H1 (cell line): ENCODE measurements around the gene DHX58. TPM values are rescaled to one million over a fixed set of nuclear protein-coding genes. Genes with fewer than 3 reads are reported as not detected.

ENCODE experiments used
- CTCF ChIA-PET: fragments of 300-600 bp; sonication (Branson Sonifier 250); formaldehyde crosslinking; loops from one replicate; lab custom pipeline; 2021; ENCODE audit not compliant: partially characterized antibody; lab: Charles Lee
- POLR2A ChIA-PET: fragments of 300-600 bp; sonication (Branson Sonifier 250); formaldehyde crosslinking; loops from one replicate; lab custom pipeline; 2021; ENCODE audit warnings: inconsistent platforms; ENCODE audit not compliant: partially characterized antibody; lab: Charles Lee
- DNase-seq, 2 experiments: peaks; one replicate each; pipeline versions ENCODE4 v3.0.0 to v3.0.0-alpha.2; 2010 to 2022; ENCODE audit warnings: low spot score in 2 of 2, low read depth in 1 of 2, mixed read lengths in 1 of 2
- FAIRE-seq: peaks from 2 replicates; lab custom pipeline; 2011; peaks lifted over from hg19 to GRCh38; lab: Jason Lieb, UNC
- H2AFZ ChIP-seq: 2 replicates; pipeline ENCODE4 v1.8.1; 2012; ENCODE audit warnings: low read length, inconsistent platforms
- H2AK5ac ChIP-seq: 2 replicates; pipeline ENCODE4 v1.6.1; 2013; ENCODE audit warnings: low read depth, low read length
- H2BK120ac ChIP-seq: replicated peaks from 2 replicates; pipeline ENCODE3; 2013; ENCODE audit warnings: low read depth, low read length, inconsistent platforms
- H2BK12ac ChIP-seq: 2 replicates; pipeline ENCODE4 v1.6.1; 2013; ENCODE audit warnings: low read depth, low read length
- H2BK15ac ChIP-seq: 2 replicates; pipeline ENCODE4 v1.6.1; 2013; ENCODE audit warnings: low read length
- H2BK20ac ChIP-seq: 2 replicates; pipeline ENCODE4 v1.6.1; 2013; ENCODE audit warnings: low read length
- H2BK5ac ChIP-seq: 2 replicates; pipeline ENCODE4 v1.6.1; 2013; ENCODE audit warnings: low read depth, low read length
- H3K14ac ChIP-seq: 2 replicates; pipeline ENCODE4 v1.6.1; 2013; ENCODE audit warnings: inconsistent platforms; ENCODE audit not compliant: insufficient read length
- H3K18ac ChIP-seq: 2 replicates; pipeline ENCODE4 v1.6.1; 2013; ENCODE audit warnings: low read length; ENCODE audit errors: extremely low read depth
- H3K23ac ChIP-seq: 2 replicates; pipeline ENCODE4 v1.6.1; 2013; ENCODE audit warnings: inconsistent platforms; ENCODE audit not compliant: insufficient read length
- H3K23me2 ChIP-seq: 2 replicates; pipeline ENCODE4 v1.6.1; 2013; ENCODE audit warnings: low read depth, low read length
- H3K27ac ChIP-seq: 2 replicates; pipeline ENCODE4 v1.6.1; 2011; ENCODE audit warnings: low read depth, low read length, inconsistent platforms
- H3K27me3 ChIP-seq, 4 experiments: replicated peaks in 1 of 4; 1 replicate in 1 of 4; 2 replicates in 3 of 4; pipeline versions ENCODE4 v1.6.1 to v1.8.1; 2011 to 2013; ENCODE audit warnings: low read length in 3 of 4, mild to moderate bottlenecking in 3 of 4, inconsistent platforms in 2 of 4, mixed read lengths in 2 of 4, moderate library complexity in 1 of 4; ENCODE audit not compliant: control insufficient read depth in 3 of 4, insufficient read depth in 3 of 4; ENCODE audit errors: extremely low read depth in 1 of 4
- H3K36me3 ChIP-seq, 4 experiments: 2 replicates each; pipeline versions ENCODE4 v1.6.1 to v1.8.1; 2011 to 2013; ENCODE audit warnings: mild to moderate bottlenecking in 4 of 4, low read length in 3 of 4, moderate library complexity in 2 of 4, control low read depth in 1 of 4, inconsistent platforms in 1 of 4; ENCODE audit not compliant: insufficient read depth in 4 of 4, control insufficient read depth in 2 of 4
- H3K4ac ChIP-seq: replicated peaks from 2 replicates; pipeline ENCODE3; 2013; ENCODE audit warnings: low read length, low read depth, mixed read lengths, inconsistent platforms; ENCODE audit not compliant: insufficient read length
- H3K4me1 ChIP-seq, 4 experiments: replicated peaks in 1 of 4; 1 replicate in 1 of 4; 2 replicates in 3 of 4; pipeline versions ENCODE4 v1.6.1 to v1.8.1; 2011 to 2013; ENCODE audit warnings: low read length in 3 of 4, inconsistent platforms in 2 of 4, mixed read lengths in 1 of 4; ENCODE audit not compliant: insufficient read depth in 4 of 4, control insufficient read depth in 3 of 4
- H3K4me2 ChIP-seq, 2 experiments: 2 replicates each; pipeline versions ENCODE4 v1.6.1 to v1.8.1; 2011 to 2013; ENCODE audit warnings: low read depth in 2 of 2, low read length in 2 of 2, control low read depth in 1 of 2, inconsistent platforms in 1 of 2, mild to moderate bottlenecking in 1 of 2; ENCODE audit not compliant: insufficient read depth in 1 of 2
- H3K4me3 ChIP-seq, 4 experiments: fragments of 200-600, 300-600 bp in 1 of 4; sonication (generic), shearing (Covaris generic), sonication (Bioruptor Twin) in 1 of 4; 2 replicates each; pipeline versions ENCODE4 v1.5.1 to v1.8.1; 2011 to 2016; ENCODE audit warnings: low read length in 4 of 4, low read depth in 3 of 4, control low read depth in 2 of 4, inconsistent platforms in 2 of 4, mild to moderate bottlenecking in 2 of 4, mixed read lengths in 1 of 4, moderate library complexity in 1 of 4; ENCODE audit not compliant: insufficient read depth in 2 of 4; ENCODE audit errors: extremely low read depth in 1 of 4
- H3K56ac ChIP-seq: replicated peaks from 2 replicates; pipeline ENCODE3; 2013; ENCODE audit warnings: low read depth, mild to moderate bottlenecking, mixed read lengths, low read length, inconsistent platforms; ENCODE audit not compliant: insufficient read length
- H3K79me1 ChIP-seq: 2 replicates; pipeline ENCODE4 v1.6.1; 2013; ENCODE audit warnings: low read depth, low read length, control low read depth
- H3K79me2 ChIP-seq, 2 experiments: 2 replicates each; pipeline versions ENCODE4 v1.6.1 to v1.8.1; 2012 to 2013; ENCODE audit warnings: low read length in 2 of 2, mild to moderate bottlenecking in 2 of 2, inconsistent platforms in 1 of 2; ENCODE audit not compliant: insufficient read depth in 2 of 2, control insufficient read depth in 1 of 2
- H3K9ac ChIP-seq, 4 experiments: replicated peaks in 1 of 4; 1 replicate in 1 of 4; 2 replicates in 3 of 4; pipeline versions ENCODE4 v1.6.1 to v1.8.1; 2011 to 2013; ENCODE audit warnings: low read depth in 3 of 4, low read length in 3 of 4, control low read depth in 2 of 4, mild to moderate bottlenecking in 2 of 4, moderate library complexity in 2 of 4, inconsistent platforms in 1 of 4; ENCODE audit errors: extremely low read depth in 1 of 4
- H3K9me3 ChIP-seq, 2 experiments: 2 replicates each; pipeline versions ENCODE4 v1.6.1 to v1.8.1; 2012 to 2013; ENCODE audit warnings: mild to moderate bottlenecking in 2 of 2, moderate library complexity in 2 of 2, control low read depth in 1 of 2, inconsistent platforms in 1 of 2, low read depth in 1 of 2, low read length in 1 of 2, mixed read lengths in 1 of 2; ENCODE audit not compliant: insufficient read depth in 2 of 2
- H4K20me1 ChIP-seq, 2 experiments: replicated peaks in 1 of 2; 2 replicates each; pipeline versions ENCODE3 to v1.8.1; 2011 to 2013; ENCODE audit warnings: inconsistent platforms in 2 of 2, low read length in 2 of 2, mild to moderate bottlenecking in 1 of 2; ENCODE audit not compliant: insufficient read depth in 2 of 2, control insufficient read depth in 1 of 2
- H4K5ac ChIP-seq: 2 replicates; pipeline ENCODE4 v1.6.1; 2013; ENCODE audit warnings: low read length, low read depth, mixed read lengths, inconsistent platforms; ENCODE audit not compliant: insufficient read length
- H4K8ac ChIP-seq: 2 replicates; pipeline ENCODE4 v1.8.0; 2013; ENCODE audit warnings: mild to moderate bottlenecking, moderate library complexity, low read length, inconsistent platforms; ENCODE audit not compliant: insufficient read depth; ENCODE audit errors: extremely low read depth
- H4K91ac ChIP-seq: replicated peaks from 2 replicates; pipeline ENCODE3; 2013; ENCODE audit warnings: low read length, mixed read lengths, inconsistent platforms; ENCODE audit not compliant: insufficient read length
- KDM1A ChIP-seq: fragments of 200-600, 300-600 bp; sonication (generic); IDR thresholded peaks from 2 replicates; pipeline ENCODE4 v1.7.1; 2016; ENCODE audit warnings: mild to moderate bottlenecking, low read length, borderline replicate concordance
- POLR2AphosphoS5 ChIP-seq: IDR thresholded peaks from 2 replicates; pipeline ENCODE4 v1.6.1; 2011; ENCODE audit warnings: low read depth, low read length
- SP1 ChIP-seq: IDR thresholded peaks from 2 replicates; pipeline ENCODE4 v1.6.1; 2011; ENCODE audit warnings: low read depth, low read length
- WGBS, 2 experiments: shearing (Covaris generic) in 1 of 2; methylation state at CpG; one replicate each; pipeline versions ENCODE4 v1.1.6 to v1.1.7; 2013 to 2015; ENCODE audit warnings: low lambda C conversion rate in 2 of 2, mixed read lengths in 2 of 2, inconsistent platforms in 1 of 2, low coverage in 1 of 2, missing lambda C conversion rate in 1 of 2; ENCODE audit not compliant: insufficient replicate concordance in 2 of 2, insufficient coverage in 1 of 2, insufficient read length in 1 of 2; ENCODE audit errors: extremely low coverage in 1 of 2, missing lambda C conversion rate in 1 of 2; 5-methylcytosine and 5-hydroxymethylcytosine counted together
- polyA plus RNA-seq, 7 experiments: library from polyadenylated mRNA; depleted of rRNA in 3 of 7; stranded (reverse) in 5 of 7; unstranded in 2 of 7; fragments of >200 nt in 5 of 7; fragments of 200-250 nt in 2 of 7; gene quantifications; 1 replicate in 5 of 7; 2 replicates in 1 of 7; 4 replicates in 1 of 7; pipeline versions ENCODE4 v1.2.1 to v1.2.3, GENCODE V29; 2011 to 2013; ENCODE audit warnings: missing spikeins in 2 of 7, mixed read lengths in 2 of 7
- total RNA-seq: library from RNA; stranded (reverse); fragmentation: NEBNext Ultra II Directional; extraction: Animal tissue kit (Norgen Biotek cat#: 25700); gene quantifications from 2 replicates; pipeline ENCODE4 v1.2.1, GENCODE V29; 2021

DHX58 gene
- total and polyA plus RNA-seq, 2 of the 8 experiments (the other 6 are each of a cell fraction or from before 2014, with no cell fraction given) = 5.6 to 9.9 TPM

- Histone ChIP-seq H3K4me1 (peaks cover 0 to 6% (median 0%) of the 10 kb centered on the region in 4 experiments; a peak in 3 of 7 replicates), H3K23ac (no peak overlapping the region), H4K91ac (no peak overlapping the region), H3K14ac (no peak overlapping the region), H4K8ac (no peak overlapping the region), H3K18ac (no peak overlapping the region), H3K27me3 (no peaks in the 10 kb centered on the region), H4K5ac (no peak overlapping the region), H3K79me2 (peaks cover 0 to 59% of the 10 kb centered on the region in 2 experiments; a peak in 2 of 4 replicates), H2AFZ (no peak overlapping the region), H3K9me3 (no peaks in the 10 kb centered on the region), H3K4ac (no peak overlapping the region), H4K20me1 (peaks cover 6 to 13% of the 10 kb centered on the region in 2 experiments), H3K79me1 (peaks cover 18% of the 10 kb centered on the region), H2BK12ac (no peak overlapping the region), H3K9ac (no peak overlapping the region), H3K27ac (no peak overlapping the region), H3K56ac (no peak overlapping the region), H2AK5ac (no peak overlapping the region), H3K23me2 (no peaks in the 10 kb centered on the region), H3K36me3 (peaks cover 0 to 9% (median 2%) of the 10 kb centered on the region in 4 experiments; a peak in 2 of 8 replicates), H2BK5ac (no peak overlapping the region), H2BK120ac (no peak overlapping the region), H2BK15ac (no peak overlapping the region), H3K4me3 (no peak overlapping the region), H2BK20ac (no peak overlapping the region), H3K4me2 (no peak overlapping the region)
- FAIRE-seq = no peak
- TF ChIP-seq KDM1A (no peak), POLR2AphosphoS5 (no peak), SP1 (no peak)
- POLR2A ChIA-PET = interaction anchor here (0.6 to 1.8 kb wide), 5 partner anchors 10 to 280 kb away, joined by 3 to 7 read pairs (median 3); partner anchors contain the start of gene KAT2A
- 85% methylated on average over 3 of the region's 3 CpGs; no CpG with 5 or more reads in 1 of the 2 experiments for WGBS, 2 experiments
- no peak for DNase-seq
- CTCF ChIA-PET = interaction anchor here (0.6 to 11.7 kb wide), 14 partner anchors 10 to 155 kb away, joined by 3 to 97 read pairs (median 3); partner anchors contain the start of genes HSPB9, KAT2A and NKIRAS2
These were observed 24.1 kb upstream of the DHX58 start for GRCh38 chr17:42136654-42137051.
